GM23338 (cell line): ENCODE data around the gene CHP1.

ENCODE experiments used
- CREB1 ChIP-seq: fragments of 250-450 bp; sonication (Bioruptor Pico); IDR thresholded peaks from 2 replicates; pipeline ENCODE4 v1.5.0; 2020; ENCODE audit warnings: low read depth, mild to moderate bottlenecking, moderate library complexity
- EZH2 ChIP-seq: fragments of 200-600 bp; sonication (generic); IDR thresholded peaks from one replicate; pipeline ENCODE4 v1.8.0; 2017; ENCODE audit warnings: antibody characterized with exemption, mild to moderate bottlenecking, low read depth; ENCODE audit not compliant: unreplicated experiment
- EZH2phosphoT487 ChIP-seq: fragments of 200-600 bp; sonication (generic); IDR thresholded peaks from one replicate; pipeline ENCODE4 v1.8.1; 2018; ENCODE audit warnings: antibody characterized with exemption; ENCODE audit not compliant: unreplicated experiment
- NANOG ChIP-seq: IDR thresholded peaks from 2 replicates; pipeline ENCODE4 v1.6.1; 2016; ENCODE audit warnings: antibody characterized with exemption, borderline replicate concordance
- POLR2AphosphoS5 ChIP-seq: IDR thresholded peaks from 2 replicates; pipeline ENCODE4 v1.6.1; 2016; ENCODE audit warnings: antibody characterized with exemption, low read depth
- STAT1 ChIP-seq: IDR thresholded peaks from one replicate; pipeline ENCODE4 v1.6.1; 2016; ENCODE audit warnings: antibody characterized with exemption; ENCODE audit not compliant: unreplicated experiment
- ZNF114 ChIP-seq: fragments of 250-450 bp; sonication (Bioruptor Pico); IDR thresholded peaks from 2 replicates; pipeline ENCODE4 v1.5.0; 2020; ENCODE audit warnings: mild to moderate bottlenecking, moderate library complexity
- TF ChIP-seq, protein P1 (sequence below), 2 experiments: fragments of 200-600 bp in 1 of 2; sonication (generic) in 1 of 2; conservative IDR thresholded peaks; 2 replicates each; pipeline versions ENCODE4 v1.5.1 to v1.6.1; 2016 to 2017; ENCODE audit warnings: antibody characterized with exemption in 2 of 2, low read depth in 2 of 2, mild to moderate bottlenecking in 2 of 2, moderate library complexity in 1 of 2
- TF ChIP-seq, protein P2 (sequence below): IDR thresholded peaks from 2 replicates; pipeline ENCODE4 v1.6.1; 2016; ENCODE audit warnings: antibody characterized with exemption
- TF ChIP-seq, protein P3 (sequence below): IDR thresholded peaks from one replicate; pipeline ENCODE4 v1.6.1; 2018; ENCODE audit warnings: antibody characterized with exemption; ENCODE audit not compliant: unreplicated experiment

DNA sequence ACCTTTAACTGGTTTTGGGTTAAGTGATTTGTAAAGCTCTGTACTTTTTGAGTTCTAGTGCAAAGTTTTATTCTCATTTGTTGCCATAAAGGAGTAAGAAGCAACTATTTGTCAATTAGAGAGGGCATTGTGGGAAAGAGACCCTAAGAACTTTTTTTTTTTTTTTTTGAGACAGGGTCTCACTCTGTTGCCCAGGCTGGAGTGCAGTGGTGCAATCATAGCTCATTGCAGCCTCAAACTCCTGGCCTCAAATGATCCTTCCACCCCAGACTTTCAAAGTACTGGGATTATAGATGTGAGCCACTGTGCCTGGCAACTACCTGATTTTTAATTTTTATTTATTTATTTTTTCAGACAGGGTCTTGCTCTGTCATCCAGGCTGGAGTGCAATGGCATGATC, 4.9 kb downstream of the CHP1 start:
- no peak for TF ChIP-seq EZH2
- TF ChIP-seq, protein P1, sequence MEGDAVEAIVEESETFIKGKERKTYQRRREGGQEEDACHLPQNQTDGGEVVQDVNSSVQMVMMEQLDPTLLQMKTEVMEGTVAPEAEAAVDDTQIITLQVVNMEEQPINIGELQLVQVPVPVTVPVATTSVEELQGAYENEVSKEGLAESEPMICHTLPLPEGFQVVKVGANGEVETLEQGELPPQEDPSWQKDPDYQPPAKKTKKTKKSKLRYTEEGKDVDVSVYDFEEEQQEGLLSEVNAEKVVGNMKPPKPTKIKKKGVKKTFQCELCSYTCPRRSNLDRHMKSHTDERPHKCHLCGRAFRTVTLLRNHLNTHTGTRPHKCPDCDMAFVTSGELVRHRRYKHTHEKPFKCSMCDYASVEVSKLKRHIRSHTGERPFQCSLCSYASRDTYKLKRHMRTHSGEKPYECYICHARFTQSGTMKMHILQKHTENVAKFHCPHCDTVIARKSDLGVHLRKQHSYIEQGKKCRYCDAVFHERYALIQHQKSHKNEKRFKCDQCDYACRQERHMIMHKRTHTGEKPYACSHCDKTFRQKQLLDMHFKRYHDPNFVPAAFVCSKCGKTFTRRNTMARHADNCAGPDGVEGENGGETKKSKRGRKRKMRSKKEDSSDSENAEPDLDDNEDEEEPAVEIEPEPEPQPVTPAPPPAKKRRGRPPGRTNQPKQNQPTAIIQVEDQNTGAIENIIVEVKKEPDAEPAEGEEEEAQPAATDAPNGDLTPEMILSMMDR (conservative IDR thresholded peaks at IDR 0.05; ENCODE audit: low read depth in 2 of 2) = no peak
- TF ChIP-seq POLR2AphosphoS5 = no peak
- no peak for TF ChIP-seq STAT1
- TF ChIP-seq NANOG = no peak
- TF ChIP-seq, protein P2, sequence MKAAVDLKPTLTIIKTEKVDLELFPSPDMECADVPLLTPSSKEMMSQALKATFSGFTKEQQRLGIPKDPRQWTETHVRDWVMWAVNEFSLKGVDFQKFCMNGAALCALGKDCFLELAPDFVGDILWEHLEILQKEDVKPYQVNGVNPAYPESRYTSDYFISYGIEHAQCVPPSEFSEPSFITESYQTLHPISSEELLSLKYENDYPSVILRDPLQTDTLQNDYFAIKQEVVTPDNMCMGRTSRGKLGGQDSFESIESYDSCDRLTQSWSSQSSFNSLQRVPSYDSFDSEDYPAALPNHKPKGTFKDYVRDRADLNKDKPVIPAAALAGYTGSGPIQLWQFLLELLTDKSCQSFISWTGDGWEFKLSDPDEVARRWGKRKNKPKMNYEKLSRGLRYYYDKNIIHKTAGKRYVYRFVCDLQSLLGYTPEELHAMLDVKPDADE = no peak
- TF ChIP-seq EZH2phosphoT487 = no peak
- TF ChIP-seq, protein P3, sequence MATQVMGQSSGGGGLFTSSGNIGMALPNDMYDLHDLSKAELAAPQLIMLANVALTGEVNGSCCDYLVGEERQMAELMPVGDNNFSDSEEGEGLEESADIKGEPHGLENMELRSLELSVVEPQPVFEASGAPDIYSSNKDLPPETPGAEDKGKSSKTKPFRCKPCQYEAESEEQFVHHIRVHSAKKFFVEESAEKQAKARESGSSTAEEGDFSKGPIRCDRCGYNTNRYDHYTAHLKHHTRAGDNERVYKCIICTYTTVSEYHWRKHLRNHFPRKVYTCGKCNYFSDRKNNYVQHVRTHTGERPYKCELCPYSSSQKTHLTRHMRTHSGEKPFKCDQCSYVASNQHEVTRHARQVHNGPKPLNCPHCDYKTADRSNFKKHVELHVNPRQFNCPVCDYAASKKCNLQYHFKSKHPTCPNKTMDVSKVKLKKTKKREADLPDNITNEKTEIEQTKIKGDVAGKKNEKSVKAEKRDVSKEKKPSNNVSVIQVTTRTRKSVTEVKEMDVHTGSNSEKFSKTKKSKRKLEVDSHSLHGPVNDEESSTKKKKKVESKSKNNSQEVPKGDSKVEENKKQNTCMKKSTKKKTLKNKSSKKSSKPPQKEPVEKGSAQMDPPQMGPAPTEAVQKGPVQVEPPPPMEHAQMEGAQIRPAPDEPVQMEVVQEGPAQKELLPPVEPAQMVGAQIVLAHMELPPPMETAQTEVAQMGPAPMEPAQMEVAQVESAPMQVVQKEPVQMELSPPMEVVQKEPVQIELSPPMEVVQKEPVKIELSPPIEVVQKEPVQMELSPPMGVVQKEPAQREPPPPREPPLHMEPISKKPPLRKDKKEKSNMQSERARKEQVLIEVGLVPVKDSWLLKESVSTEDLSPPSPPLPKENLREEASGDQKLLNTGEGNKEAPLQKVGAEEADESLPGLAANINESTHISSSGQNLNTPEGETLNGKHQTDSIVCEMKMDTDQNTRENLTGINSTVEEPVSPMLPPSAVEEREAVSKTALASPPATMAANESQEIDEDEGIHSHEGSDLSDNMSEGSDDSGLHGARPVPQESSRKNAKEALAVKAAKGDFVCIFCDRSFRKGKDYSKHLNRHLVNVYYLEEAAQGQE = no peak
- TF ChIP-seq CREB1 (CRISPR knock-in tag) = no peak
- no peak for TF ChIP-seq ZNF114 (CRISPR knock-in tag)
